ENCODE measurements around the gene KLRC1.
"Not testable (repeated sequence)": the region's sequence is repeated elsewhere in the genome, so short reads cannot be mapped to it uniquely, and the experiment has no call there.

KLRC1 gene

DNA sequence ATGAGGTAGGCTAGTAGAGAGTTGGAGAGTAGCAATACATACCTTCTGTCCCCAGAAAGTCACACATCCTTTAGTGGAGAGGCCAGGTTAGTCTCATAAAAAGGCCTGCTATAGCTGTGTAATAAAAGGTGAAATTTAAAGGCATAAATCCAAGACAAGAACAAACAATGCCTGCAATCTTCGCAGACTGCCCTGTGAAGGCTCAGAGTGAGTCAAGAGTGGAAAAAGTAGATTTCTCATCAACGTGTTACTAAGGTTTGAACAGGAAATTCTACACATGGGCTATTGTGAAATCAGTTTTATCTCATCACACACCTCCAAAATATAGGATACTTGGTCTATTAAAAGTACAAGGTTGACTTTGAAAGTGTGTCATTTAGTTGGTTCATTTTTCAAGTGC is at the start of gene KLRC1:
Gene KLRC1, minus strand, starts transcription at position 222 of the 400 bp plus-strand sequence. CDS start 2,221 bp downstream, outside the sequence.
- DNase-seq, result no peak

DNA sequence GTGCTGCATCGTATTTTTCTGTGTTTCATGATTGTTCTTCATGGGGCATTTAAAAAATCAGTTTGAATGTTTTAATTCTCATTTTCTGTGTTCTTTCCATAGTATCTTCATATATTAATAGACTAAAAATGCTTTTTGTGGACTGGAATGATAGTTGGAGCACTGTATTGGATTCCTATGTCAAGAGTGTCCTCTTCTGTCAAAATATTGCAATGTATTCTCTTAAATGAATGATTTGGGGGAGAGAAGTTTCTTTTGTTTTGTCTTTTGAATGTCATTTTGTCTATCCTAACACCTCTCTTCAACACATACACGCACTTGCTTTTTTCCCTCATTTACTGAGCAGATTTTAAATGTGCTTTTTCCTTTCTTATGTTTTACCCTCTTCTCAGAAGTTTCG is 47.9 kb upstream of the KLRC1 start:
- peak in 1 of 2 donors; percentile 36 for DNase-seq

DNA sequence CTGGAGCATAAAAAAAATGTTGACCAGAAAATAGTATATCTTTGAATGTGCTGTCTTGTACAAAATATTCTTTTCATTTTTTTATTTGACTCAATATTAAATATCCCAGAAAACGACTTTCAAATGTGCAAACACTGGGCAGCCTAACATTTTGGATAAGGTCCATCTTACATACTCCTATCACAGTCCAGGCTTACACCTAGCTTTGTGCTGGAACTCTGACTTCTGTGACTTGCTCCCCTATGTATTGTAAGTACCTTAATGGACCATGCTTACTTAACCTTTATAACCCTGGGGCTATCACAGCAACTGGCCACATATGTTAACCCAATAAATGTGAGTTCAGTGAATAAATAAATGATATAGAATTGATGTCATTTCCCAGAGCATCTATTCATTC is 44.9 kb upstream of the KLRC1 start:
- no peak for DNase-seq

DNA sequence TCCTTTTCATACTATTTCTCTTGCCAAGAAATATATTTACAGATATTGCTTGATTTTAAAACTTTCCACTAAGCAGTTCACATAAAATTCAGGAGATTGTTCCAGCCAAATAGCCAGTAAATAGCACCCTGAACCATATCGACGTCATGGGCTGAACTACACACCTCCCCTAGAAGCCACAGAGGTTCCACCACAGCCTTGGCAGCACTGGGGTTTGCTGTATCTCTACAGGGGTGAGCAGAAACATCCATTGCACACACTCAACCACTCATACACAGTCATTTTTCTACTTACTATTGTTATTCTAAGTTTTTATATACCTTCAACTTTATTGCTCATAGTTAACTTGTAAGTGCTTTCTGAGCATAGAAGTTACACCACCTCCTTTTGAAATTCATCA is 44.4 kb upstream of the KLRC1 start:
- no peak for DNase-seq

DNA sequence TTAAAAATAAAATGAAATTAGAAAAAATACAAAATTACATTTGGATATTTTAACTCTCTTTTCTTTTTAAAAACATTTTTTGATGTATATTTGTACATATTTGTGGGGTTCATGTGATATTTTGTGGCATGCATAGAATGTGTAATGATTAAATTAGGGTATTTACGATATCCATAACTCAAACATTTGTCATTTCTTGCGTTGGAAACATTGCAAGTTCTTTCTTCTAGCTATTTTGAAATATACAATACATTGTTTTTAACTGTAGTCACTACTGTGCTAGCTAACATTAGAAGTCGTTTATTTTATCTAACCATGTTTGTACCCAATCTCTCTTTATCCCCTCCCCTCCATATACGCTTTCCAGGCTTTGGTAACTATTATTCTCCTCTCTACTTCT is 38.6 kb upstream of the KLRC1 start:
- no peak for DNase-seq

DNA sequence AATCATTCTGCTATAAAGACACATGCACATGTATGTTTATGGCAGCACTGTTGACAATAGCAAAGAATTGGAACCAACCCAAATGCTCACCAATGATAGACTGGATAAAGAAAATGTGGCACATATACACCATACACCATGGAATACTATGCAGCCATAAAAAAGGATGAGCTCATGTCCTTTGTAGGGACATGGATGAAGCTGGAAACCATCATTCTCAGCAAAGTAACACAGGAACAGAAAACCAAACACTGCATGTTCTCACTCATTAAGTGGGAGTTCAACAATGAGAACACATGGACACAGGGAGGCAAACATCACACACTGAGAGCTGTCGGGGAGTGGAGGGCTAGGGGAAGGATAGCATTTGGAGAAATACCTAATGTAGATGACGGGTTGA is 34.2 kb upstream of the KLRC1 start:
- not testable (repeated sequence) for DNase-seq

DNA sequence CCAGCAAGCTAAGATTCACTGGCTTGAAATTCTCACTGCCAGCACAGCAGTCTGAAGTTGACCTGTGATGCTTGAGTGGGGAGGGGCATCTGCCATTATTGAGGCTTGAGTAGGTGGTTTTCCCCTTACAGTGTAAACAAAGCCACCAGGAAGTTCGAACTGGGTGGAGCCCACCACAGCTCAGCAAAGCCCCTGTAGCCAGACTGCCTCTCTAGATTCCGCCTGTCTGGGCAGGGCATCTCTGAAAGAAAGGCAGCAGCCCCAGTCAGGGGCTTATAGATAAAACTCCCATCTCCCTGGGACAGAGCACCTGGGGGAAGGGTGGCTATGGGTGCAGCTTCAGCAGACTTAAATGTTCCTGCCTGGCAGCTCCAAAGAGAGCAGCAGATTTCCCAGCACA is 28.7 kb upstream of the KLRC1 start:
- DNase-seq, result not testable (repeated sequence)

DNA sequence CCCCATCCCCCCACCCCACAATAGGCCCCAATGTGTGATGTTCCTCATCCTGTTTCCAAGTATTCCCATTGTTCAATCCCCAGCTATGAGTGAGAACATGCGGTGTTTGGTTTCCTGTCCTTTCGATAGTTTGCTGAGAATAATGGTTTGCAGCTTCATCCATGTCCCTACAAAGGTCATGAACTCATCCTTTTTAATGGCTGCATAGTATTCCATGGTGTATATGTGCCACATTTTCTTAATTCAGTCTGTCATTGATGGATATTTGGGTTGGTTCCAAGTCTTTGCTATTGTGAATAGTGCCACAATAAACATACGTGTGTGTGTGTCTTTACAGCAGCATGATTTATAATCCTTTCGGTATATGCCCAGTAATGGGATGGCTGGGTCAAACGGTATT is 19.6 kb upstream of the KLRC1 start:
- not testable (repeated sequence) for DNase-seq

DNA sequence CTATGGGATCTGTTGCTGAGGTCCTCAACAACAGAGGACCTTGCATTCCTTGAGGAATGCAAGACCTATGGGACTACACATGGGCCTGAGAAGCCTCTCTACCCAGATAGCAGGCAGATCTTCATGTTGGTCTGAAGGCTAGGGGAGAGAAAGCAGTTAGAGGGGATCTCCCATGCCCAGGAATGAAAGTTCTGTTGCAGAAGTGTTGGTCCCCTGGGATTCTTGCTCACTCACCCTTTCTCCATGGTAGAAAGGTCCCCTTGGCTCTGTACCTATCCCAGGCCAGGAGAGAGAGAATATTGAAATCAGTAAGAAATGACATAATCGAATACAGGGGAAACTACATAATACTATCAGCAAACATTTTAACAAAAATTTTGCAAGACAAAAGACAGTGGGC is 16.5 kb upstream of the KLRC1 start:
- DNase-seq, result no peak

DNA sequence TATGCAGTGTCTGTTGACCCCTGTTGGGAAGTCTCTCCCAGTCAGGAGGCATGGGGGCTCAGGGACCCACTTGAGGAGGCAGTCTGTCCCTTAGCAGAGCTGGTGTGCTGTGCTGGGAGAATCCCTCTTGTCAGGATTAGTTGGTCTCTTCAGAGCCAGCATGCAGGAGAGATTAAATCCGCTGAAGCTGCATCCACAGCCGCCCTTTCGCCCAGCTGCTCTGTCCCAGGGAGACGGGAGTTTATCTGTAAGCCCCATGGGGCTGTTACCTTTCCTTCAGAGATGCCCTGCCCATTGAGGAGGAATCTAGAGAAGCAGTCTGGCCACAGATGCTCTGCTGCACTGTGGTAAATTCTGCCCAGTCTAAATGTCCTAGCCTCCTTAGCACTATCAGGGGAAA is 13.1 kb upstream of the KLRC1 start:
- DNase-seq, result no peak

DNA sequence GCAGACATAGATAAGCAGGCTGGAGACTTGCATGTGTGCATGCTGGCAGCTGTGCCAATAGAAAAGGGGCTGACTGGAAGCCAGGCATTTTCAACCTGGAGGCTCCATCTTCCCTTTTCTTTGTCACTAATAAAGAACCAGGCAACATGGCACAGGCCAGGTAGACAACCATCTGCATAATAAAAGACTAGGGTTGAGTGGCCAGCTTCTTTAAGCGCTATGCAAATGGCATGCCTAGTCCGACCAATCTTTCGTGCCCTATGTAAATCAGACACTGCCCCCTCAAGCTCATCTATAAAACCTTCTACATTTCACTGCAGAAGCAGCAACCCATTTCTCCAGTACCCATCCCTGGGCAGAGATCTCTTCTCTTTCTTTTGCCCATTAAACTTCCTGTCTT is 4.6 kb upstream of the KLRC1 start:
- DNase-seq, result no peak

DNA sequence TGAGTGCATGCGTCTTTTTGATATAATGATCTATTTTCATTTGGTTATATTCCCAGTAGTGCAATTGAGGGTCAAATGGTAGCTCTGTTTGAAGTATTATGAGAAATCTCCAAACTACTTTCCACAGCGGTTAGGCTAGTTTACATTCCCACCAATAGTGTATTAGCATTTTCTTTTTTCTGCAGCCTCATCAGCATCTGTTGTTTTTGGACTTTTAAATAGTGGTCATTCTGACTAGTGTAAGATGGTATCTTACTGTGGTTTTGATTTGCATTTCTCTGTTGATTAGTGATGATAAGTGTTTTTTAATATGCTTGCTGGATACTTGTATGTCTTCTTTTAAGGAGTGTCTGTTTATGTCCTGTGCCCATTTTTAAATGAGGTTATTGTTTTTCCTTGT is 3.7 kb upstream of the KLRC1 start:
- no peak for DNase-seq

DNA sequence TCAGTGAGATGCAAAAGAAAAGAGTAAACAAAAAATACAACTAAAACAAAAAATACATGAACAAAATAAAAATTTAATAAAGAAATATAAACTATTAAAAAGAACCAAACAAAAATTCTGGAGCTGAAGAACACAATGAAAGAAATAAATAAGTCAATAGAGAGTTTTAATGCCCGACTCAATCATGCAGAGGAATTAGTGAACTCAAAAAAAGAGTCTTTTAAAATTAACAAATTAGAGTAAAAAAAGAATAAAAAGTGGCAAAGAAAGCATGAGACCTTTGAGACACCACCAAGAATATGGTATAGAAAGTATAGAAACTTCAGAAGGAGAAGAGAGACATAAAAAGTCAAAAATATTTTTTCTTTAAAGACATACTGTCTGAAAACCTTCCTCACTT is 2.6 kb upstream of the KLRC1 start:
- no peak for DNase-seq

DNA sequence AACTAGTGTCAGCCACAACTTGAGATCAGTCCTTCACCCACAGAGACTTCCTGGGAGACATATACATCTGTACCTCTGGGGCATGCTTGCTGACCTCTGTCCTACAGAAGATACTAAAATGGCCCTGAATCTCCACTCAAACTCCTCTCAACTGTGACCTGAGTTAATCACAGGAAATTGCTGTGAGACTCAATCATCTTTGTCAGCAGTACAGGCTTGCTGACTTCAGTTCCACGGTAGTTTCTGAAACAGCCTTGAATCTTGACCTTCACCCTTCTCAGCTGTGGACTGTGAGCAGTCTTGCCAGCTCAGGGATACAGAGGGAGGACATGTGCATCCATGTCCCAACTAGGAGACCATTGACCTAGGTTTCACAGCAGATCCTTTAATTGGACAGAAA is 1.4 kb upstream of the KLRC1 start:
- no peak for DNase-seq

DNA sequence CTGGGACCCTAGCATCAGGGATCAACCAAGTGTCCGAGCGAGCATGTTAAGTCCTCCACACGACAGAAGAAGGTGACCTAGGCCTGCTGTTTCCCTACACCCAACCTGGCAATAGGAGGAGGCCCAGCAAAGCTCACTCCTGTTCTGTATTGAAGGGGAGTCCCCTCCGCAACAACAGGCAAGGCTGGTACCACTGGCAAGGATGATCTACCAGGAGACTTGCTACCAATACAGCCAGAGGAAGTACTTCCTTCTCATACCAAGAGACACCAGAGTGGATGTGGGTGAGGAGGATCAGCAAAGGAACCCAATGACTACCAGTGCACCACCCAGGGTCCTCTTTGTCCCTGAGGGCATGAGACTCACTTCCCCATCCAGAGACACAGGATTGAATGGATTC is 4.9 kb downstream of the KLRC1 start:
- no peak for DNase-seq

DNA sequence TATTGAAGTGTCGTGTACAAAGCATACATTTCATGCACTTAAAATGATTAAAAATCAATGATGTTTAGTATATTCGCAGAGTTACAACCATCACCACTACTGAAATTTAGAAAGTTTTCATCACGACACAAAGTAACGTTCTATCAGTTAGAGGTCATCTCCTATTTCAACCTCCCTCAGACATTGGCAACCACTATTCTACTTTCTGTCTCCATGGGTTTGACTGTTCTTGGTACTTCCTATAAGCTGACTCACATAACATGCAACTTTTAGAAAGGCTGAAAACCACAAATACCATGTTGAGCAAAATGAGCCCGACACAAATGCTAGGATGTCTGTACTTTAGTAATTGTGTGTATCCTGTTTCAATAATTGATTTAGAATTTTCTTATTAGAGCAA is 7.1 kb downstream of the KLRC1 start:
- DNase-seq, result not testable (repeated sequence)

DNA sequence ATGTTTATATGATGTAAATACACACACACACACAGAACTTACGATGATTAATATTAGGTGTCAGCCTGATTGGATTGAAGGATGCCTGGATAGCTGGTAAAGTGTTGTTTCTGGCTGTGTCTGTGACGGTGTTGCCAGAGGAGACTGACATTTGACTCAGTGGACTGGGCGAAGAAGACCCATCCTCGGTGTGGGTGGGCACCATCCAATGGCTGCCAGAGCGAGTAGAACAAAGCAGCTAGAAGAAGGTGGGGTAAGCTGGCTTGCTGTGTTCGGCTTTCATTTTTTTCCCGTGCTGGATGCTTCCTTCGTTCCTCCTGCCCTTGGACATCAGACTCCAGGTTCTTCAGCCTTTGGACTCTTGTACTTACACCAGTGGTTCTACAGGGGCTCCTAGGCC is 12.0 kb downstream of the KLRC1 start:
- not testable (repeated sequence) for DNase-seq

DNA sequence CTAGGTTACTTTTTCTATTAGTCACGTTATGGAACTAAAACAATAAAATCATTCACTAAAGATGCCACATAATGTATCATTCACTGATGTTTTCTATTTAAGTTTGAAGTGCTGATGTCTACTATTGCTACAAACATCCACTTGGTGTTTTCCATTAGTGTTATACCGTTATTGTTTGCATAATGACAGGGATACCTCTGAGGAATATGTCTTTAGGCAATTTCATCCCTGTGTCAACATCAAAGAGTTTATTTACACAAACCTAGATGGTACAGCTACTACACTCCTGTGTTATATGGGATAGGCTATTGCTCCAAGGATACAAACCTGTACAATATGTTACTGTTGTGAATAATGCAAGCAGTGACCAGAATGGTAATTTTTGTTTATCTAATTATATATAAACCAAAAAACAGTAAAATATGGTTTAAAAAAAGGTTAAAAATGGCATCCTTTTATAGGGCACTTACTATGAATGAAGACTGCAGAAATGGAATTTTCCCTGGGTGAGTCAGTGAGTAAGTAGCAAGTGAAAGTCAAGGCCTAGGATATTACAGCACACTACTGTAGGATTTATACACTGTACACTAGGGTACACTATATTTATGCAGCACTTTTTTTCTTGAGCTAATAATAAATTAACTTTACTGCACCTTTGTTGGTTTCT is 13.4 kb downstream of the KLRC1 start:
- not testable (repeated sequence) for DNase-seq

DNA sequence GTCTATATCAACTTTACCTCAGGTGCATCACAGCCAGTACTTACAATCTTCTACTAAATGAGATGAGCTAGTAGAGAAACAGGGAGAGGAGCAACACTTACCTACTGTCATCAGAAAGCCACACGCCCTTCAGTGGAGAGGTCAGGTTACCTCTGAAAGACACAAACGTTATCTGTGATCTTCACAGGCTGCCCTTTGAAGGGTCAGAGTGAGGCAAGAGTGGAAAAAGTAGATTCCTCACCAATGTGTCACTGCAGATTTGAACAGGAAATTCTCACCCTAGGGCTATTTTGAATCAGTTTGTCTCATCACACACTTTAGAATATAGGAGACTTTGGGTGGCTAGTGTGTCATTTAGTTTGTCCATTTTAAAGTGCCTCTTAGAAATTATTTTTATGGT is 15.6 kb downstream of the KLRC1 start:
- not testable (repeated sequence) for DNase-seq

DNA sequence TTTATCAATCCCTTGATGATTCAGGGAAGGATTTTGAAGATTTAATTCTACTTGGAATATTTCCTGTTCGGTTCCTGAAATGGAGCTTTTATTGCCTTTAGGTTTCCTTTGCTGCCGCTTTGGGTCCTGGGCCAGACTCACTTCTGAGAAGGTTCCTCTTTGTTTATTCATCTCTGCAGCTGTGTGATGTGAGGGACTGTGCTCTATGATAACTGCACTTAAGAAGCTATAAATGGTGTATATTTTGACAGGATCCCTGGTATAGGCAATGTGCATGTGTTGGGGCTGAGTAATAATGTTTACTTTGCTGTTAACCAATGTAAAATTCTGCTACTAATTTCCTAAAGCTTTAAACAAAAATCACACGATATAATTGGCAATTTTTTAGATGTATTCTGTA is 17.4 kb downstream of the KLRC1 start, which contains the start of gene KLRC2:
Gene KLRC2, minus strand, starts transcription at position 195 of the 400 bp plus-strand sequence. Its CDS starts 24 bp downstream, at position 171.
- DNase-seq, result not testable (repeated sequence)

DNA sequence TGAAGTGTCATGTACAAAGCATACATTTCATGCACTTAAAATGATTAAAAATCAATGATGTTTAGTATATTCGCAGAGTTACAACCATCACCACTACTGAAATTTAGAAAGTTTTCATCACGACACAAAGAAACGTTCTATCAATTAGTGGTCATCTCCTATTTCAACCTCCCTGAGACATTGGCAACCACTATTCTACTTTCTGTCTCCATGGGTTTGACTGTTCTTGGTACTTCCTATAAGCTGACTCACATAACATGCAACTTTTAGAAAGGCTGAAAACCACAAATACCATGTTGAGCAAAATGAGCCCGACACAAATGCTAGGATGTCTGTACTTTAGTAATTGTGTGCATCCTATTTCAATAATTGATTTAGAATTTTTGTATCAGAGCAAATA is 22.6 kb downstream of the KLRC1 start:
- DNase-seq, result not testable (repeated sequence)

DNA sequence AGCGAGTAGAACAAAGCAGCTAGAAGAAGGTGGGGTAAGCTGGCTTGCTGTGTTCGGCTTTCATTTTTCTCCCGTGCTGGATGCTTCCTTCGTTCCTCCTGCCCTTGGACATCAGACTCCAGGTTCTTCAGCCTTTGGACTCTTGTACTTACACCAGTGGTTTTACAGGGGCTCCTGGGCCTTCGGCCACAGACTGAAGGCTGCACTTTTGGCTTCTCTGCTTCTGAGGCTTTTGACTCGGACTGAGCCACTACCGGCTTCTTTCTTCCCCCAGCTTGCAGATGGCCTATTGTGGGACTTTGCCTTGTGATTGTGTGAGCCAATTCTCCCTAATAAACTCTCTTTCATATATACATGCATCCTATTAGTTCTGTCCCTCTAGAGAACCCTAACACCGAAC is 27.2 kb downstream of the KLRC1 start:
- not testable (repeated sequence) for DNase-seq

DNA sequence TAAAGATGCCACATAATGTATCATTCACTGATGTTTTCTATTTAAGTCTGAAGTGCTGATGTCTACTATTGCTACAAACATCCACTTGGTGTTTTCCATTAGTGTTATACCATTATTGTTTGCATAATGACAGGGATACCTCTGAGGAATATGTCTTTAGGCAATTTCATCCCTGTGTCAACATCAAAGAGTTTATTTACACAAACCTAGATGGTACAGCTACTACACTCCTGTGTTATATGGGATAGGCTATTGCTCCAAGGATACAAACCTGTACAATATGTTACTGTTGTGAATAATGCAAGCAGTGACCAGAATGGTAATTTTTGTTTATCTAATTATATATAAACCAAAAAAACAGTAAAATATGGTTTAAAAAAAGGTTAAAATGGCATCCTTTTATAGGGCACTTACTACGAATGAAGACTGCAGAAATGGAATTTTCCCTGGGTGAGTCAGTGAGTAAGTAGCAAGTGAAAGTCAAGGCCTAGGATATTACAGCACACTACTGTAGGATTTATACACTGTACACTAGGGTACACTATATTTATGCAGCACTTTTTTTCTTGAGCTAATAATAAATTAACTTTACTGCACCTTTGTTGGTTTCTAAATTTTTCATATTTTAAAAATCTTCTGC is 28.8 kb downstream of the KLRC1 start:
- DNase-seq, result not testable (repeated sequence)

DNA sequence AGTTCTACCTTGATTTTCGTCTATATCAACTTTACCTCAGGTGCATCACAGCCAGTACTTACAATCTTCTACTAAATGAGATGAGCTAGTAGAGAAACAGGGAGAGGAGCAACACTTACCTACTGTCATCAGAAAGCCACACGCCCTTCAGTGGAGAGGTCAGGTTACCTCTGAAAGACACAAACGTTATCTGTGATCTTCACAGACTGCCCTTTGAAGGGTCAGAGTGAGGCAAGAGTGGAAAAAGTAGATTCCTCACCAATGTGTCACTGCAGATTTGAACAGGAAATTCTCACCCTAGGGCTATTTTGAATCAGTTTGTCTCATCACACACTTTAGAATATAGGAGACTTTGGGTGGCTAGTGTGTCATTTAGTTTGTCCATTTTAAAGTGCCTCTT is 31.0 kb downstream of the KLRC1 start:
- not testable (repeated sequence) for DNase-seq

DNA sequence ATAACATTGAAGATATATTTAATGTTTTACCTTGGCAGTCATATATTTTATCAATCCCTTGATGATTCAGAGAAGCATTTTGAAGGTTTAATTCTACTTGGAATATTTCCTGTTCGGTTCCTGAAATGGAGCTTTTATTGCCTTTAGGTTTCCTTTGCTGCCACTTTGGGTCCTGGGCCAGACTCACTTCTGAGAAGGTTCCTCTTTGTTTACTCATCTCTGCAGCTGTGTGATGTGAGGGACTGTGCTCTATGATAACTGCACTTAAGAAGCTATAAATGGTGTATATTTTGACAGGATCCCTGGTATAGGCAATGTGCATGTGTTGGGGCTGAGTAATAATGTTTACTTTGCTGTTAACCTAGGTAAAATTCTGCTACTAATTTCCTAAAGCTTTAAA is 32.8 kb downstream of the KLRC1 start, which contains the start of gene KLRC3:
Gene KLRC3, minus strand, starts transcription at position 262 of the 400 bp plus-strand sequence. Its CDS starts 45 bp downstream, at position 217.
- not testable (repeated sequence) for DNase-seq
